ENCODE results near the gene FYTTD1.

- TF ChIP-seq REST (IDR thresholded peaks at IDR 0.05) (no peak), FOSL2 (IDR thresholded peaks at IDR 0.05) (no peak), FOSL2 (CRISPR knock-in tag; IDR thresholded peaks at IDR 0.05) (no peak), CEBPB (IDR thresholded peaks at IDR 0.05) (no peak), CHD2 (IDR thresholded peaks at IDR 0.05; ENCODE audit: low read length, partially characterized antibody) (no peak), RNF2 (IDR thresholded peaks at IDR 0.05; ENCODE audit: borderline replicate concordance, low read depth) (no peak), POLR2A (IDR thresholded peaks at IDR 0.05; ENCODE audit: low read length) (no peak), CTCF (IDR thresholded peaks at IDR 0.05) (no peak), MAX (IDR thresholded peaks at IDR 0.05) (no peak)
These were observed 58.4 kb downstream of the FYTTD1 start for GRCh38 chr3:197807969-197808587.

All from A549 (cell line).